C1 segment of cervical spinal cord (tissue), 14 donors: ENCODE measurements around the gene MAP3K4.

Experiments used
- DNase-seq, 14 donors: peaks; one replicate each; lab custom pipeline; 2025; lab: John Stamatoyannopoulos, UW

The MAP3K4 gene

GRCh38 chr6:161001421-161001820, 9.9 kb downstream of the MAP3K4 start:
- no peak for DNase-seq

GRCh38 chr6:161003336-161003735, 11.8 kb downstream of the MAP3K4 start:
- DNase-seq = no peak

DNA sequence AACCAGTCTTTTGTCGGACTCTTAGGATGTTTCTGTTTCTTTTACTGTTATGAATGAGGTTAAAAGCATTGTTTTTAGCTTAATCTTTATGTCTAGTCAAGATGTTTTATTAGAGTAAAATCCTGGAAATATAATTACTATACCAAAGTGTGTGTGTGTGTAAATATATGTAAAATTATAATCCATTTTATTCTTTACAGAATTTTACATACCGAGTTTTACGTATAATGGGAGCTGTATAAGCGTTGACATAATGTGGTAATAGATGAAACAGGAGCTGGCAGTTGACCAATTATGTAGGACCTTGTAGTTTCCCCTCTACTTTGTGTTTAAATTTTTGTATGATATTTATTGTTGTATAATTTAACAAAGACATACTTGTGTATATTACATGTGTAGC, 16.7 kb downstream of the MAP3K4 start:
- no peak for DNase-seq

DNA sequence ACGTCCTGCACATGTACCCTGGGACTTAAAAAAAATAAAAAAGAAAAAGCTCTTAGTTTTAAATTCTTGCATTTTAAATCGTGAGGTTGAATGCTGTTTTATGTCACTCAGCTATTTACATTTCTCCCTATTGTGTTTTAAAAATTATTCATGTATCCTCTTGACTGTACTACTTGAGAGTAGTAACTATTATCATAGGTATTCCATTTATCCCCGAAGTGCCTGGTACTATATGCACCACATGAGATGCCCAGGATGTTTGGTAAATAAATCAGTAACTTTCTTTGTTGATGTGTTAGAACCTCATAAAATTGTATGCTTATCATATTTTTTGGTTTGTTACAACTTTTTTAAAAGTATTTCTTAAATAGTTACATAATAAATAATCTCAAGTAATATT, 18.4 kb downstream of the MAP3K4 start:
- DNase-seq = no peak

GRCh38 chr6:161010418-161010817, 18.8 kb downstream of the MAP3K4 start:
- no peak for DNase-seq

GRCh38 chr6:161011492-161012480, 20.2 kb downstream of the MAP3K4 start:
- DNase-seq = no peak

DNA sequence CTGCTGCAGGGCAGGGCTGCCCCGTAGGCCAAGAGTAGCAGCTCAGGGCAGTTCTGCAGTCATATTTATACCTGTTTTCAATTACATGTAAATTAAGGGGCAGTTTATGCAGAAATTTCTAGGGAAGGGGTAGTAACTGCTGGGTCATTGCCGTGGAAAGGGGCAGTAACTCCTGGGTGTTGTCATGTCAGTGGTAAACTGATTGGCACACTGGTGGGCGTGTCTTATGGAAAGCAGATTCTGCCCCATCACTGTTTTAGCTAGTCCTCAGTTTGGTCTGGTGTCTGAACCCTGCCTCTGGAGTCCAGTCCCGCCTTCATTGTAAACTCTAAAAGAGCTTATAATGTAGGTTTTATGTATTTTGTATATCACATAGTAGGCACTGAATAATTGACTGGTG, 22.1 kb downstream of the MAP3K4 start:
- no peak for DNase-seq

- DNase-seq = no peak
Observed at GRCh38 chr6:161017766-161018564, 26.4 kb downstream of the MAP3K4 start.

DNA sequence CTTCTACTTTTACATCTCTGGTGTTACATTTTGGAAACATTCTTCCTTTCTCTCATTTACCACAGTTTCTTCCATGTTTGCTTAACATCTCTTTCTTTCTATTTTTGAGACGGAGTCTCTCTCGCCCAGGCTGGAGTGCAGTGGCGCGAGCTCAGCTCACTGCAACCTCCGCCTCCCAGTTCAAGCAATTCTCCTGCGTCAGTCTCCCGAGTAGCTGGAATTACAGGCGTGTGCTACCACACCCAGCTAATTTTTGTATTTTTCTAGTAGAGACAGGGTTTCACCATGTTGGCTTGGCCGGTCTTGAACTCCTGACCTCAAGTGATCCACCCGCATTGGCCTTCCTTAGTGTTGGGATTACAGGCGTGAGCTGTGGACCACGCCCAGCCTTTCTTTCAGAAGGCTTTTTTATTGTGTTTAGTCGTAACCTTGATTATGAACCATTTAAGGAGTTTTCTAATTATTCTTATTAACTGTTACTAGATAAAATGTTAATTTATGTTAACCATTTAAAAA, 27.8 kb downstream of the MAP3K4 start:
- DNase-seq = no peak

- DNase-seq = no peak
Observed at GRCh38 chr6:161021543-161021942, 30.0 kb downstream of the MAP3K4 start.

- no peak for DNase-seq
Observed at GRCh38 chr6:161021998-161022743, 30.6 kb downstream of the MAP3K4 start.

DNA sequence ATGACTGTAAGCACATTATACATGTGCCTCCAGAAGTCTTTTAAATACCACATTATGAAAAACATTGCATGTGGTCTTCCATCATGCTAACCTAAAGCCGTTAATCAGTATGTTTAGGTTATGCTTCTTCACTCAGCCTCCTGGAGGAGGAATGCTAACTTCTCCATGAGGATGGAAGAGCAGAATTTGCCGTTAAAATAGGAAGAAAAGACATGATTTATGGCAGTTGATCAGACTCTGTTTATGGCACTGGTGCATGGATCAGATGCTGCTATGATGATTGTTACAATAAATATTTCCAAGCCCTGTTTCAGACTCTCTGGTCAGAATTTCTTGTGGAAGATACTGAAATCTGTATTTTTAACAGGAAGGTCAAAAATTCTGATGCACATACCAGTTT, 31.7 kb downstream of the MAP3K4 start:
- no peak for DNase-seq

DNA sequence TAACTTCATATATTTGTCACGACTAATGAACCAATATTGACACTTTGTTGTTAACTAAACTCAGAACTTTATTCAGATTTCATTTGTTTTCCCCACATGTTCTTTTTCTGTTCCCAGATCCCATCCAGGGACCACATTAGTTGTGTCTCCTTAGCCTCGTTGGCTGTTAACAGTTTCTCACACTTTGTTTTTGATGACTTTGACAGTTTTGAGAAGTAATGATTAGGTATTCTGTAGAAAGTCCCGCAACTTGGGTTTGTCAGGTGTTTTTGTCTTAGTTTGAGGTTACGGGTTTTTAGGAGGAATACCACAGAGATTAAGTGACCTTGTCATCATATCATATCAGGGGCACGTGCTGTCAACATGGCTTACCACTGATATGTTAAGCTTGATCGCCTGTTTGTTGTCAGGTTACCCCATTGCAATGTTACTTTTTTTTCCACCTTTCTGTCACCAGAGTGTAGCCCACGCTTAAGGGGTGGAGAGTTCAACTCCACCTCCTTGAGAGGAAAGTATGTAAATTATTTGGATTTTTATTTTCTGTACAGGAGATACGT, 32.9 kb downstream of the MAP3K4 start:
- DNase-seq = no peak

- no peak for DNase-seq
Observed at GRCh38 chr6:161027385-161027784, 35.8 kb downstream of the MAP3K4 start.

GRCh38 chr6:161029195-161029809, 37.7 kb downstream of the MAP3K4 start:
- no peak for DNase-seq

DNA sequence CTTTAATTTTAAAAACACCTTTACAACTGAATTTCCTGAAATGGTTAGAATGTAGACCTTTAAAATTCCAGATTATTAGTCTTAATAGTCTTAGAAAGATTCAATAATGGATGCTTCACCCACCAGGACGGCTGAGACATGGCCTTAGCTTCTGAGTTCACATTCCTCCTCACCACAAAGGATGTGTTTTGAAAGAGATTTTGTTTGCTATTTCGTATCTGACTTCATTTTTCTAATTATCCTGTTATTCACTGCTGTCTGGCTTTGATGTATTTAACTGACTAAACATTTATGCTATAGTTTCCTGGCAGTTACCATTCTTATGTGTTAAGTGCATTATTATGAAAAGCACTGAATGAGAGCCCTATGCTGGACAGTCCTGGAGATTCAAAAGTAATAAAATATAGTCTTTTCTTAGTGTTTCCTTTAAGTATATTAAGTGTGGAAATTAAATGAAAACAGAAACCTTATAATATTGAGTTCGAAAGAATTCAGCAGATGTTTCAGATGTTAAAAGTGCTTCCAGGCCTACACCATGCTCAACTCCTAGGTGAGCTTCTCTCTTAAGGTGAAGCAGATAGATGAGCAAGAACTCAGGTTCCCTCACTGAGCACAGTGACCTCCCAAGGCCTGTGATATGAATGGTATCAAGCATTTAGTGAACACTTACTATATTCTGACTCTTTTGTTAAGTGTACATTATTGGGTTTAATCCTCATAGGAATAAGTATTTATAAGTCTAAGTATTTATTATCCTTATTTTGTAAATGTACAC, 40.3 kb downstream of the MAP3K4 start:
- DNase-seq = no peak

DNA sequence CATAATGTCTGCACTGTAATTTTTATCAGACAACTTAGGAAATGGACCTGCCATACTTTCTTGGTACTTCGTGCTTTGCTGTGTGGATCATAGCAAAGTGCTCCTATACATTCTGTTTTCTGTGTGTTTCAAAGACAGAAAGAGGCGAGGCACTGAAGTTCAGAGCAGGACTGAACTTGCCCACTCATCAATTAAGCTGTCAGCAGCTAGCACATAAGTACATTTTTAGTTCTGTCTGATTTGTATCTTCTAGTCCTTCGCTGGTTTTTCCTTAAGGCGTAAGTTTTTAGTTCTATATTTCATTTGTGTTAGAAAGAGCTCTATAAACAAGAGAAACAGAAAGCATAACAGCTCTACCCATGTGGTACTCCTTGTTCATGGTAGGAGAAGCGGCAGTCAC, 42.1 kb downstream of the MAP3K4 start:
- DNase-seq = no peak

DNA sequence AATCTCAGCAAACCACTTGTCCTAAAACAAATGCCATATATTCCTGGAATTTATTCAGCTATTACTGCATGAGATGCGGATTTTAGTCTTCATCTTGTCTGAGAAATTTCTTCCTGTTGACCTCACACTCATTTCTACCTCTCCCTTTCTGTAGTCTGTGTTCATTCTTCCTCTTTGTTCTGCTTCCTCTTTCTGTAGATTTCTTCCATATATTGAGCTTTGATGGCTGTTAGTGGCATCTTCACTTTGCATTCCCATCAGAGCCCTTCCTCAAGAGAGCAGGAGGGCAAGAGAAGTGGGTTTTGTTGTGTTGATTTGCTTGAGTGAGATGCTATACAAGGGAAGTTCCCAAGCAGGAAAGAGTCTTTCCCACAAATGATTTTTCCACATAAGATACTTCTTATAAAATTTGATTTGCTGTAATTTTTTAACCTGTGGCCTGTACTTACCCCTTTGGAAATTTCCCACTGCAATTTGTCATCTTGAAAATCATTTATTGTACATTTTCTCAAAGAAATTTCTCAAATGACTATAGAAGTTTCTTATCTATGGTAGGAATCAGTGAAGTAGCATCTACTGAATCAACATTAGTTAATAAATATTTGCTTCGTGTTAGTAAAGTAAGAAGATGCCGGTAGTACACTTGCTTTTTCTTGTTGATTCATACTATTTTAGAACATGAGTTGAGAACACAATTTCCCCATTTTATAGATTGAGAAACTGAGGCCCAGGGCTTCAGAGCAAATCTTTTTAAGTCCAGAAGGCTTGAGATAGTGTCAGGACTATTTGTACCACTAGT, 43.8 kb downstream of the MAP3K4 start:
- DNase-seq = no peak

- DNase-seq = no peak
Observed at GRCh38 chr6:161035981-161036263, 44.4 kb downstream of the MAP3K4 start.

GRCh38 chr6:161037873-161038228, 46.3 kb downstream of the MAP3K4 start:
- DNase-seq = no peak
